HG02610 (cell line): ENCODE results near the gene NOXA1.
"Not testable (repeated sequence)": the region's sequence is repeated elsewhere in the genome, so short reads cannot be mapped to it uniquely, and the experiment has no call there.

Source experiments
- ATAC-seq: cut with Tn5 transposase; IDR thresholded peaks from one replicate; pipeline ENCODE4 v1.9.1; 2021; ENCODE audit warnings: mild to moderate bottlenecking, moderate library complexity; ENCODE audit not compliant: unreplicated experiment

NOXA1 gene

GRCh38 chr9:137462986-137463930 lies 40.1 kb downstream of the NOXA1 start:
- ATAC-seq: no peak

GRCh38 chr9:137463931-137464290 lies 40.7 kb downstream of the NOXA1 start:
- no peak for ATAC-seq

DNA sequence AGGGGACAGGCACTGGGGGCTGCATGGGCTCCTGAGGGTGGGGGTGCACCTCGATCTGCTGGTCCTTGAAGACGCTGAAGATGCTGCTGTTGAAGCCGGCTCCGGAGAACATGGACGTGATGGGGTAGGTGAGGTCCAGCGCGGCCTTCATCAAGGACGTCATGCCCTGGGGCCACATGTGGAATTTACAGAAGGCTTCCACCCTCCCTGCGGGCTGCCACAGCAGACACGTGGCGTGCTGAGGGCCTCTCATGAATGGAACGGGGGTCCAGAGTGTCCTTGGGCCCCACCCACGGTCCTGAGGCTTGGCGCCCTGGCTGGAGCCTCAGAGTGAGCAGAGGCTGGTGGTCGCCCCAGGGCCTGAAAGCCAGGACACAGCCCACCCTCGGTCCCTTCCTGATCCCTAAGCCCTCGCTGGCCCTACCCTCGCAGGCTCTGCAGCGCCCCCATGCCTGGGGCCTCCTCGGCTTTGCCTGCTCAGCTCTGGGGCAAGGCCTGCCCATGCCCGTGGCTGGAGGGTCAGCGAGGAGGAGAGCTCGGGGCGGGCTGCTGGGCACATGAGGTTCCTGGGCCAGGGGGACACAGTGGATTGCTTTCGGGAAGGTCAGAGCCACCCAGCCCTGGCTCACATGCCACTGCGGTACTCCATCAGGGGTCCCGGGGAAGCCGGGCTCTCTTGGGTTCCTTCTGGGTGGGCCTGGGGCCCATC lies 41.3 kb downstream of the NOXA1 start:
- no peak for ATAC-seq

DNA sequence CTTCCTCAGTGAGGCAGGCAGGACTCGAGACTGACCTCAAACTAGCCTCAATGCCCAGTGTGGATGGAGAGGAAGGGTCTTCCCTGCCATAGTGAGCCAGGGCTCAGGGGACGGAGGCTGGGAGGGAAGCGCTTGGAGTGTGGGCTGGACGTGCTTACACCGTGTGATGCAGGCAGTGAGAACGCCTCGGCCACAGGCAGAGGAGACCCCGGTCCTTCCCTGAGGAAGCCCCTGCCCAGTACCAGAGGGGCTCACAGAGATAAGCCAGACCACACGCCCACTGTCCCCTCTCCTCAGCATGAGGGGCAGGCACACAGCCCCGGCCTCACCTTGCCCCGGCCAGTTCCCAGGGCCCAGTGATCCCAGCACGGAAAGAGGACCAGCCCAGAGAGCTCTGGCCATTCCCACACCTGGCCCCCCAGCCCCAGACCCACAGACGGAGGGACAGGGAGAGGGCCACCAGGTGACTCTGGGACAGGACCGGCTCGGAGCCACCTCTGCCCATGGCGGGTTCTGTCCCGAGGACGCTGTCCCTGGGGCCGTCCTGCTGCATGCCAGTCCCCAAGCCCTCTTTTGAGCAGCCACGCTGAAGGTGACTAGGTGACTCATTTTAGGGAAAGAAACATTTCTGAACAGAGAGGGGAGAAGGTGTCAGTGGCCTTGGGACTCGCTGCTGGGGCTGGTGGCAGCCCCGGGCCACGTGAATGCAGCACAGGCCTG lies 42.0 kb downstream of the NOXA1 start:
- ATAC-seq: no peak

DNA sequence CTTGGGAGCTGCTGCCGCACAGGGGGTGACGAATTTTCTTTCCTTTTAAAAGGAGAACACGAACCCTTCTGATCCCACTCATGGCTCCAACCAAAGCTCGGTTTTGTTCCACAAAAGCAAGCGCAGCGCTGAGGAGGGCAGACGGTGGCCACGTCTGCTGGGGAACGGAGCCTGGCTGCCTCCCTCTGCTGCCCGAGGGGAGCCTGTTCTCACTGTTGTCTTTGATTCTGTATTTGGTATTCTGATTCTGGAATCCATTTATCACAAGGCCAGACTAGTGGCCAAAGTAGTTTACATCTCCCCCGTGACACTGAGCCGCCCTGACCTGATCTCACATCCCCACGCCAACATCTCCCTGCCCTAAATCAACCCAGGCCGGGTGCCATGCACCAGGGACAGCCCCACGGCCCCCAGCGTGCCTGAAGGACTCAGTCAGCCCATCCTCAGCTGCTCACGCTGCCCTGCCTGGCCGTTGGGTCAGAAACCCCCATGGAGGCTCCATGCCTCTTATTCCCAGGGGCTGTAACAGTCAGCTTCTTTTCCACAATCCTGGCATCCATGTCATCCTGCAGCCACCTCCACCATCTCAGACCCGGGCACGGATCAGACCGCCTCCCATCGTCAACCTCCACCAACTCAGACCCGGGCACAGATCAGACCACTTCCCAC lies 42.7 kb downstream of the NOXA1 start:
- no peak for ATAC-seq

DNA sequence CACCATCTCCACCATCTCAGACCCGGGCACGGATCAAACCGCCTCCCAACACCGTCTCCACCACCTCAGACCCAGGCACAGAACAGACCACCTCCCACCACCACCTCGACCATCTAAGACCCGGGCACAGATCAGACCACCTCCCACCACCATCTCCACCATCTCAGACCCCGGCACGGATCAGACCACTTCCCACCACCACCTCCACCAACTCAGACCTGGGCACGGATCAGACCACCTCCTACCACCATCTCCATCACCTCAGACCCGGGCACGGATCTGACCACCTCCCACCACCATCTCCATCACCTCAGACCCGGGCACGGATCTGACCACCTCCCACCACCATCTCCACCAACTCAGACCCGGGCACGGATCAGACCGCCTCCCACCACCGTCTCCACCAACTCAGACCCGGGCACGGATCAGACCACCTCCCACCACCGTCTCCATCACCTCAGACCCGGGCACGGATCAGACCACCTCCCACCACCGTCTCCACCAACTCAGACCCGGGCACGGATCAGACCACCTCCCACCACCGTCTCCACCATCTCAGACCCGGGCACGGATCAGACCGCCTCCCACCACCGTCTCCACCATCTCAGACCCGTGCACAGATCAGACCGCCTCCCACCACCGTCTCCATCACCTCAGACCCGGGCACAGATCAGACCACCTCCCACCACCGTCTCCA lies 43.3 kb downstream of the NOXA1 start:
- ATAC-seq: not testable (repeated sequence)

- no peak for ATAC-seq
Observed at GRCh38 chr9:137467161-137467581, 44.0 kb downstream of the NOXA1 start.

DNA sequence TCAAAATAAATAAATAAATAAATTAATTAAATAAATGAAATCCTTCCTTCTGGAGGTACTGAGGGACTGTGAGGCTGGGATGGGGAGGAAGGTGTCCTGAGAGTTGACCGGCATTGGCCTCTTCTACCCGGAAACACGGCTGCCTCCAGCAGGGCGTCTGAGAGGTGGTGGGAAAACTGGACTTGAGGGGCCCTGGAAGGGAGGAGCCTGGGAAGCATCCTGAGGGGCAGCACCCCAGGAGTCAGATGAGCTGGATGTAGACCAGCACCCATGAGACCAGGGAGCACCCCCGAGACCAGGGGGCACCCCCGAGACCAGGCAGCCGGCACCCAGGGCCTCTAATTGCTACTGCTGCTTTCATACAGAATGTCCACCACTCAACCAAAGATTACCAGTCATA lies 44.7 kb downstream of the NOXA1 start:
- ATAC-seq: no peak

DNA sequence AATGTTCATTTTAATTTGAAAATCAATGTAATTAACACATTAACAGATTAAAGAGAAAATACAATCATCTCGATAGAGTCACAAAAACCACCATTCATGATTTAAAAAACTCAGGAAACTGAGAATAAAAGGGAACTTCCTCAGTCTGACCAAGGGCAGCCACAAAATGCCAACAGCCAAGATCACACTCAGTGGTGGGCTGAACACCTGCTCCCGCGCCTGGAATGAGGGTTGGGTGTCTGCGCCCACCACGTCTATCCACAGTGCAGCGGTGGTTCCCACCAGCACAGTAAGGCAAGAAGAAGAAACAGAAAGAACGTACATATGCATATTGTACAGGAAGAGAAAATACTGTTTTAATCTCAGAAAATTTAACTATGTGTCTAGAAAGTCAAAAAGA lies 47.6 kb downstream of the NOXA1 start:
- ATAC-seq: no peak

DNA sequence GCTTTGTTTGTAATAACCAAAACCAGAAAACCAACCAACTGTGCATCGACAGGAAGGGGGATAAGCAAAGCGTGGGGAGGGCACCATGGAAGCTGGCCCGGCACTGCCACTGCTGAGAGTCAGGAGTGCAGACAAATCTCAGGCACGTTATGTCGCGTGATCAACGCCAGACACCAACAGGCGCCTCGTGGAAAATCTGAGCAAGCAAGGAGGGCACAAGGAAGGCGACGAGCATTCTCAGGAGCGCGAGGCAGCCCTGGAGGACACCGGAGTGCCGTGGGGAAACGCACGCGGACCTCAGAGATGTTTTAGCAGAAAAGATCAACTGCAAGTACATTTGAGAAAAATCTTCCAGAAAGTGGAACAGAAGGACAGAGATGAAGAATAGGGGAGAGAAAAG lies 51.1 kb downstream of the NOXA1 start:
- ATAC-seq: no peak

GRCh38 chr9:137475666-137476065 lies 52.5 kb downstream of the NOXA1 start:
- ATAC-seq: no peak

GRCh38 chr9:137476856-137477255 lies 53.7 kb downstream of the NOXA1 start:
- no peak for ATAC-seq

DNA sequence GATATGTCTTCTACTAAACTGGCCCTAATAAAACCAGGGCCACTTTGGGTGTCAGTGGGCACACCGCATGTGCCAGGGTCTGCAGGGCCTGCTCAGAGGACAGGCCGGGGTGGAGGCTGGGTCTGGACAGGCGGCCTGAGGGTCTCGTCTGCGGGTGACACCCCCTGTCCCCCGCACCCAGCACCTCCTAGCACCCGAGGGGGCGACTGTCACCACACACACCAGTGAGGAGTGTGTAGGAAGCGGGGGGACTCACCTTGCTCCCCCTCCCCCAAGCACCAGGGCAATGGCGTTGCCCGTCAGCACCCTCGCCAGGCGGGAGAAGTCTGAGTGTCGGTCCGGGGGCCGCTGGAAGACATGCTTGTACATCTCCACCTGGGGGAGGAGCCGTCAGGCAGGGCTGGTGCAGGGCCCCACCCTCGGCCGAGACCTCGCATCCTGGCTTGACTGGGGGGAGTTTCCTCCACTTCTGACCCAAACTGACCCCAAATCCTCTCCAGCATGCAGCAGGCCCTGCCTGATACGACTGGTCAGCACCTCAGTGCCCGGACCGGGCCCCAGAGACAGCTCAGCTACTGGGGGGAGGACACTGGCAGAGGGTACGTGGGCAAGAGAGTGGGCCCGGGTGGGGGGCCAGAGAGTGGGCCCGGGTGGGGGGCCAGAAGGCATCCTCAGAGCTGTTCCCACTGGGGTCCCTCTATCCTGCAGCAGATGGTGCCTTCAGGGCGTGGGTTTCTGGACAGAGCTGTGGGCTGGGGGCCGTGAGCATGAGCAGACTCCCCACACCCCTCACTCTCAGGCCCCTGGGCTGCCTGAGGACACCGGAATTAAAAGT lies 54.8 kb downstream of the NOXA1 start:
- ATAC-seq: no peak

GRCh38 chr9:137478613-137478961 lies 55.4 kb downstream of the NOXA1 start:
- no peak for ATAC-seq

DNA sequence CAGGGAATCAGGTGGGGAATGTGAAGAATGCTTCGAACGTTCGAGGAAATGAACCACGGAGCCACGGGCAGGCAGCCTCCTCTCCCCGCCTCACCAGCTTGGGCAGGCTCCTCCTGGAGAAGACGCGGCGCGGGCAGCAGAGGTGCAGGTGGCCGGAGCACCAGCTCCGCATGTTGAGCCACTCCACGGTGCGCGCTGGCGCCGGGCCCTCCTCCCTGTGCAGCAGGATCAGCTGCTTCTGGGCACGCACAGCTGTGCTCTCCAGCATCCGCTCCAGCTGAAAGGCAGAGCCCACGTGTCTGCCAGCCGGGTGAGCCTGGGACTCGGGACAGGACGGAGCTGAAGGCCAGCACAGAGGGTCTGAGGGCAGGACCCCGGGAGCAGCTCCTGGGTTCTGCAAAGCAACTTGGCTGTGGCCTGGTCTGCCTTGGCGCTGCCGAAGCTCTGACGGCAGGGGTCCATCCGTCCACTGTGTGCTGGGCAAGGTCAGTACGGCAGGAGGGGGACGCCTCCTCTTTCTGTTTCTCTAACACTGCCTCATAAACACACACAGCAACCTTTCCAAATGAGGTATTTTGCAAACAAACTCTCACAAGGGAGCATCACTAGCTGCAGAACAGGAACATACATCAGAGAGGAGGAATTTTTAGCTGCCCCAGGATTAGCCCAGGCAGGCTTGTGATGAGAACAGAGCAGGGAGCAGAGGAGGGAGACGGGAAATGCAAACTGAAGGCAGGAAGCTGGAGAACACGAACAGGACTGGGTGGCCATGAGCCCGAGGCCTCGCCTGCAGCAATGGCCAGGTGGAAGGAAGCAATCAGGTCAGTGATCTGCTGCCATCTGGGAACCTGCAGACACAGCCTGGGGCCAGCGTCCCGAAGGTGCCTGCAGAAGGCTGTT lies 56.0 kb downstream of the NOXA1 start:
- no peak for ATAC-seq

- no peak for ATAC-seq
Observed at GRCh38 chr9:137479892-137480685, 56.9 kb downstream of the NOXA1 start.
